Lower leg skin (tissue), 4 donors: ENCODE data around the gene TCTN2. TPM values are rescaled to one million over a fixed set of nuclear protein-coding genes. Genes with fewer than 3 reads are reported as not detected.
A peak's percentile ranks its signal among the peaks of the same experiment; 100 is the strongest.

Source experiments
- DNase-seq, 2 donors: peaks; one replicate each; pipeline ENCODE4 v3.0.0-alpha.2; 2019; ENCODE audit warnings: low spot score in 2 of 2
- H3K4me3 ChIP-seq: fragments of 200-600 bp; sonication (generic); 2 replicates; pipeline ENCODE4 v1.5.1; 2017; ENCODE audit warnings: mild to moderate bottlenecking, low read depth; ENCODE audit not compliant: poor library complexity, severe bottlenecking
- CTCF ChIP-seq, 3 donors: fragments of 450-650 bp; IDR thresholded peaks; one replicate each; pipeline ENCODE4 v1.5.1; 2016; ENCODE audit warnings: antibody characterized with exemption in 3 of 3, mild to moderate bottlenecking in 3 of 3, moderate library complexity in 2 of 3
- POLR2A ChIP-seq, 2 donors: fragments of 450-650 bp; IDR thresholded peaks; one replicate each; pipeline ENCODE4 v1.6.1; 2016 to 2017; ENCODE audit warnings: antibody characterized with exemption in 2 of 2, mild to moderate bottlenecking in 1 of 2, moderate library complexity in 1 of 2
- WGBS, 2 donors: methylation state at CpG; one replicate each; pipeline ENCODE4 v1.1.5; 2018; 5-methylcytosine and 5-hydroxymethylcytosine counted together
- intact Hi-C: fragments of 100-400 bp; cut with DNase I; formaldehyde crosslinking; loops from one replicate; pipeline ENCODE4 v1.15.0; 2023; ENCODE audit warnings: low total_unique reads
- total RNA-seq, 4 donors: library from RNA; depleted of rRNA; stranded (reverse); fragments of >200 nt; gene quantifications; one replicate each; pipeline ENCODE4 v1.1.0, GENCODE V29; 2016

The TCTN2 gene
- total RNA-seq, 4 donors from 2014 or later = 9.2 to 14.6 (median 10.7) TPM

GRCh38 chr12:123657211-123657610 lies 13.7 kb upstream of the TCTN2 start:
- intact Hi-C loops = no loop called here
- DNase-seq = no peak
- no peak overlapping the region for H3K4me3 ChIP-seq
- WGBS, 2 donors = 91 to 92% methylated on average over 9 of the region's 9 CpGs
- no peak for TF ChIP-seq CTCF (IDR thresholded peaks at IDR 0.05)
- no peak for TF ChIP-seq POLR2A (IDR thresholded peaks at IDR 0.05)

GRCh38 chr12:123659996-123660727 lies 10.8 kb upstream of the TCTN2 start:
- intact Hi-C loops = no loop called here
- WGBS, 2 donors = 51% methylated on average over 5 of the region's 5 CpGs
- no peak overlapping the region for H3K4me3 ChIP-seq
- peak in 1 of 2 donors; percentile 25 for DNase-seq
- TF ChIP-seq POLR2A (IDR thresholded peaks at IDR 0.05) (no peak), CTCF (IDR thresholded peaks at IDR 0.05) (no peak)

GRCh38 chr12:123667771-123668170 lies 3.1 kb upstream of the TCTN2 start:
- DNase-seq = no peak
- intact Hi-C loops = no loop called here
- 52 to 68% methylated on average over 8 of the region's 8 CpGs for WGBS, 2 donors
- no peak overlapping the region for H3K4me3 ChIP-seq
- TF ChIP-seq POLR2A (IDR thresholded peaks at IDR 0.05) (no peak), CTCF (IDR thresholded peaks at IDR 0.05) (no peak)

- H3K4me3 ChIP-seq = no peak overlapping the region
- 46 to 55% methylated on average over 6 of the region's 6 CpGs for WGBS, 2 donors
- intact Hi-C loops = no loop called here
- DNase-seq = no peak
- TF ChIP-seq CTCF (IDR thresholded peaks at IDR 0.05) = no peak
Observed at GRCh38 chr12:123671876-123672275, 963 bp downstream of the TCTN2 start.

- WGBS, 2 donors = 94 to 100% methylated on average over 1 of the region's 1 CpG
- intact Hi-C loops = no loop called here
- no peak for DNase-seq
- H3K4me3 ChIP-seq = no peak overlapping the region
- TF ChIP-seq CTCF (IDR thresholded peaks at IDR 0.05) = no peak
- TF ChIP-seq POLR2A (IDR thresholded peaks at IDR 0.05) = no peak
Observed at GRCh38 chr12:123675436-123675835, 4.5 kb downstream of the TCTN2 start.
